Naive thymus-derived CD4-positive, alpha-beta T cell (primary cell): Measurements from ENCODE around the gene CABP1. TPM values are rescaled to one million over a fixed set of nuclear protein-coding genes. Genes with fewer than 3 reads are reported as not detected.
A peak's percentile ranks its signal among the peaks of the same experiment; 100 is the strongest.

Source experiments
- ATAC-seq: fragments of 150-1000 bp; cut with Tn5 transposase; 2 replicates; pipeline ENCODE4 v1.10.0; 2021; ENCODE audit warnings: mild to moderate bottlenecking, moderate library complexity
- CTCF ChIA-PET: fragments of 350-600 bp; sonication (Branson Sonifier 250); formaldehyde crosslinking; loops from one replicate; lab custom pipeline; 2021; ENCODE audit warnings: antibody characterized with exemption; lab: Charles Lee
- POLR2A ChIA-PET: fragments of 350-600 bp; sonication (Branson Sonifier 250); formaldehyde crosslinking; loops from one replicate; lab custom pipeline; 2021; ENCODE audit warnings: antibody characterized with exemption, inconsistent platforms; lab: Charles Lee
- DNase-seq, 9 donors: peaks; one replicate each; pipeline versions ENCODE4 v3.0.0 to v3.0.0-alpha.2; 2020 to 2022; ENCODE audit warnings: mixed read lengths in 1 of 9
- H3K27ac ChIP-seq: one replicate; pipeline ENCODE4 v1.7.0; 2013; ENCODE audit warnings: mild to moderate bottlenecking, low read depth, low read length, moderate library complexity
- H3K27me3 ChIP-seq, 2 donors: one replicate each; pipeline ENCODE4 v1.7.0; 2013; ENCODE audit warnings: low read length in 2 of 2, mild to moderate bottlenecking in 2 of 2, moderate library complexity in 2 of 2; ENCODE audit not compliant: control insufficient read depth in 2 of 2, insufficient read depth in 2 of 2
- H3K36me3 ChIP-seq, 3 experiments: 1 replicate in 2 of 3; 2 replicates in 1 of 3; pipeline ENCODE4 v1.7.0; 2013; ENCODE audit warnings: low read length in 3 of 3, mild to moderate bottlenecking in 3 of 3, moderate library complexity in 1 of 3; ENCODE audit not compliant: insufficient read depth in 3 of 3, control insufficient read depth in 2 of 3
- H3K4me1 ChIP-seq, 2 donors: one replicate each; pipeline ENCODE4 v1.7.0; 2013; ENCODE audit warnings: low read length in 2 of 2, mild to moderate bottlenecking in 2 of 2, moderate library complexity in 1 of 2; ENCODE audit not compliant: control insufficient read depth in 2 of 2, insufficient read depth in 2 of 2
- H3K4me3 ChIP-seq: 2 replicates; pipeline ENCODE4 v1.7.0; 2013; ENCODE audit warnings: mild to moderate bottlenecking, low read length
- H3K9me3 ChIP-seq, 3 experiments: 1 replicate in 2 of 3; 2 replicates in 1 of 3; pipeline ENCODE4 v1.7.0; 2013; ENCODE audit warnings: low read length in 3 of 3; ENCODE audit not compliant: control insufficient read depth in 2 of 3
- H3K27ac Mint-ChIP-seq, 9 donors: one replicate each; pipeline ENCODE4 v1.8.0; 2020 to 2022; ENCODE audit warnings: mixed read lengths in 9 of 9, mild to moderate bottlenecking in 8 of 9, moderate library complexity in 5 of 9, inconsistent platforms in 2 of 9
- H3K27me3 Mint-ChIP-seq, 5 donors: one replicate each; pipeline ENCODE4 v1.8.0; 2021 to 2022; ENCODE audit warnings: mixed read lengths in 5 of 5, mild to moderate bottlenecking in 1 of 5
- H3K36me3 Mint-ChIP-seq, 5 donors: one replicate each; pipeline ENCODE4 v1.8.0; 2020 to 2022; ENCODE audit warnings: mixed read lengths in 5 of 5, mild to moderate bottlenecking in 3 of 5, inconsistent platforms in 1 of 5
- H3K4me1 Mint-ChIP-seq, 7 donors: one replicate each; pipeline ENCODE4 v1.8.0; 2020 to 2022; ENCODE audit warnings: mixed read lengths in 7 of 7, mild to moderate bottlenecking in 3 of 7, inconsistent platforms in 1 of 7
- H3K4me3 Mint-ChIP-seq, 10 donors: one replicate each; pipeline ENCODE4 v1.8.0; 2020 to 2022; ENCODE audit warnings: mild to moderate bottlenecking in 10 of 10, mixed read lengths in 10 of 10, moderate library complexity in 6 of 10, inconsistent platforms in 2 of 10
- H3K9me3 Mint-ChIP-seq, 11 donors: one replicate each; pipeline ENCODE4 v1.8.0; 2020 to 2022; ENCODE audit warnings: mixed read lengths in 11 of 11, mild to moderate bottlenecking in 4 of 11, inconsistent platforms in 1 of 11, moderate library complexity in 1 of 11
- intact Hi-C, 2 donors: fragments of 100-400 bp; cut with micrococcal nuclease; formaldehyde crosslinking; loops; one replicate each; pipeline ENCODE4 v1.15.1; 2023
- polyA plus RNA-seq, 2 donors: library from polyadenylated mRNA; unstranded; fragments of 300-500 nt; fragmentation: Illumina TruSeq; gene quantifications; one replicate each; pipeline ENCODE4 v1.2.3, GENCODE V29; 2021
- total RNA-seq, 6 experiments: library from RNA in 5 of 6; stranded (reverse) in 5 of 6; gene quantifications; 1 replicate in 5 of 6; 2 replicates in 1 of 6; pipeline ENCODE4 v1.2.3 and lab custom pipeline; 2021 to 2026

CABP1 gene
- total and polyA plus RNA-seq, 7 experiments from 2014 or later: 0.24 TPM; not detected in 6

- peaks cover 0 to 46% (median 9%) of the 10 kb centered on the region in 3 experiments for H3K36me3 ChIP-seq
- no peaks in the 10 kb centered on the region for H3K9me3 ChIP-seq
- ChIA-PET POLR2A (no interaction called here), CTCF (no interaction called here)
- peaks cover 4 to 30% (median 10%) of the 10 kb centered on the region in 5 donors for H3K36me3 Mint-ChIP-seq
- H3K4me1 Mint-ChIP-seq: peaks cover 0 to 5% (median 0%) of the 10 kb centered on the region in 7 donors
- H3K9me3 Mint-ChIP-seq: no peaks in the 10 kb centered on the region
- H3K4me3 ChIP-seq: no peak overlapping the region
- H3K27me3 Mint-ChIP-seq: no peaks in the 10 kb centered on the region
- no peak for DNase-seq
- no peak overlapping the region for H3K27ac Mint-ChIP-seq
- H3K4me1 ChIP-seq: no peaks in the 10 kb centered on the region
- intact Hi-C loops: no loop called here
- H3K27ac ChIP-seq: no peak overlapping the region
- H3K27me3 ChIP-seq: no peaks in the 10 kb centered on the region
- no peak overlapping the region for H3K4me3 Mint-ChIP-seq
- ATAC-seq: no peak
Observed at GRCh38 chr12:120703311-120703942, 63.0 kb downstream of the CABP1 start.

- no peak for DNase-seq
- intact Hi-C loops: no loop called here
- Histone ChIP-seq H3K4me3 (no peak overlapping the region), H3K27ac (no peak overlapping the region), H3K27me3 (no peaks in the 10 kb centered on the region), H3K36me3 (peaks cover 0 to 24% (median 0%) of the 10 kb centered on the region in 3 experiments), H3K4me1 (peaks cover 0 to 5% of the 10 kb centered on the region in 2 donors), H3K9me3 (no peaks in the 10 kb centered on the region)
- H3K36me3 Mint-ChIP-seq: peaks cover 4 to 16% (median 4%) of the 10 kb centered on the region in 5 donors
- no peaks in the 10 kb centered on the region for H3K9me3 Mint-ChIP-seq
- CTCF ChIA-PET: interaction anchor here (1.4 kb wide), 1 partner anchor 123 kb away, joined by 3 read pairs; no protein-coding TSS in a partner anchor
- no peak for ATAC-seq
- H3K4me1 Mint-ChIP-seq: peaks cover 6 to 13% (median 9%) of the 10 kb centered on the region in 7 donors
- no peak overlapping the region for H3K27ac Mint-ChIP-seq
- POLR2A ChIA-PET: no interaction called here
- no peaks in the 10 kb centered on the region for H3K27me3 Mint-ChIP-seq
- no peak overlapping the region for H3K4me3 Mint-ChIP-seq
Observed at GRCh38 chr12:120705618-120706017, 65.2 kb downstream of the CABP1 start.

GRCh38 chr12:120706029-120706428 is 65.6 kb downstream of the CABP1 start:
- ChIA-PET POLR2A (no interaction called here), CTCF (interaction anchor here (1.4 kb wide), 1 partner anchor 123 kb away, joined by 3 read pairs; no protein-coding TSS in a partner anchor)
- Mint-ChIP-seq H3K4me3 (no peak overlapping the region), H3K9me3 (no peaks in the 10 kb centered on the region), H3K27ac (no peak overlapping the region), H3K4me1 (peaks cover 6 to 11% (median 10%) of the 10 kb centered on the region in 7 donors), H3K27me3 (no peaks in the 10 kb centered on the region), H3K36me3 (peaks cover 0 to 12% (median 4%) of the 10 kb centered on the region in 5 donors)
- intact Hi-C loops: no loop called here
- H3K27me3 ChIP-seq: no peaks in the 10 kb centered on the region
- no peaks in the 10 kb centered on the region for H3K9me3 ChIP-seq
- ATAC-seq (no peak), DNase-seq (no peak)
- H3K4me3 ChIP-seq: no peak overlapping the region
- H3K4me1 ChIP-seq: peaks cover 2 to 5% of the 10 kb centered on the region in 2 donors
- H3K27ac ChIP-seq: no peak overlapping the region
- H3K36me3 ChIP-seq: peaks cover 0 to 20% (median 0%) of the 10 kb centered on the region in 3 experiments

- no peak for ATAC-seq
- no peak overlapping the region for H3K27ac Mint-ChIP-seq
Observed at GRCh38 chr12:120708651-120709050, 68.2 kb downstream of the CABP1 start.

DNA sequence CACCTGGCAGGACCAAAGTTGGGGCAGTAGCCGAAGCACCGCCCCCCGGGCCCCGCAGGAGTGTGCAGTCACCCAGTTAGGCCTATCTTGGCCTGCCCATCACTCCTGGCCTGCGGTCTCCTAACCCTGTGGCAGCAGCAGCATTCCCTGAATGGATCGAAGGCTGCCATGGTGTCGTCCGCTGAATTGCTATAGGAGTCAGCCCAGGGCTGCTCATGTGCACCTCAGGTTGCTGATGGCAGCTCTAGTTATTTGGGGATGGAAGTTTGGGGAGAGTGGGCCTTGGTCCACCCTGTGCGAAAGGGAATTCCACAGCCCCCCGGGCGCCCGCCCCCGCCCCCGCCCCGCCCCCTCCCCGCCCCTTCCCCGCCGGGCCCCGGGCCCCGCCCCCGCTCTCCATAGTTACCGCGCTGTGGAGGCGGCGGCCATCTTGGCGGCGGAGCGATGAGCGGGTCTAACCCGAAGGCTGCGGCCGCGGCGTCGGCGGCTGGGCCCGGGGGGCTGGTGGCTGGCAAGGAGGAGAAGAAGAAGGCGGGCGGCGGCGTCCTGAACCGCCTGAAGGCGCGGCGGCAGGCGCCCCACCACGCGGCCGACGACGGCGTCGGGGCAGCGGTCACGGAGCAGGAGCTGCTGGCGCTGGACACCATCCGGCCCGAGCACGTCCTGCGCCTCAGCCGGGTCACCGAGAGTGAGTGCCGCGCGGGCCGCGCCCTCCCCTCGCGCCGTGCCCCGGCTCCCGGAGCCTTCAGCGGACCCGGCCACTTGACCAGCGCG is 69.8 kb downstream of the CABP1 start, which contains the start of gene UNC119B:
UNC119B (plus strand) TSS at position 428 of the 774 bp plus-strand sequence; CDS start at position 445, 17 bp downstream.
- H3K36me3 Mint-ChIP-seq: peaks cover 0 to 16% (median 5%) of the 10 kb centered on the region in 5 donors
- H3K27ac Mint-ChIP-seq: peak within 1 kb of the TSS; percentile 87 to 96 (median 92)
- peaks cover 20 to 40% (median 37%) of the 10 kb centered on the region in 7 donors for H3K4me1 Mint-ChIP-seq
- H3K9me3 ChIP-seq: no peaks in the 10 kb centered on the region
- no peaks in the 10 kb centered on the region for H3K9me3 Mint-ChIP-seq
- CTCF ChIA-PET: interaction anchor here (0.7 to 2.9 kb wide), 6 partner anchors 11 to 274 kb away, joined by 3 to 17 read pairs (median 6); no protein-coding TSS in a partner anchor
- peak within 1 kb of the TSS; percentile 83 for H3K27ac ChIP-seq
- DNase-seq: peak; percentile 53 to 82 (median 69)
- peak; percentile 92 for ATAC-seq
- H3K4me3 ChIP-seq: peak within 1 kb of the TSS; percentile 69
- no peaks in the 10 kb centered on the region for H3K27me3 ChIP-seq
- peaks cover 0 to 10% (median 0%) of the 10 kb centered on the region in 3 experiments for H3K36me3 ChIP-seq
- peak within 1 kb of the TSS; percentile 87 to 98 (median 95) for H3K4me3 Mint-ChIP-seq
- POLR2A ChIA-PET: interaction anchor here (0.6 to 1.3 kb wide), 3 partner anchors 129 to 690 kb away, joined by 3 read pairs; partner anchors contain the start of genes POP5 and RNF34
- intact Hi-C loops: loop anchor here (1.0 to 10.0 kb wide), 5 partner anchors 15 to 385 kb away; partner anchors contain the start of genes ACADS (in 1 of the 2) and HNF1A (in 1 of the 2)
- peaks cover 5 to 7% of the 10 kb centered on the region in 2 donors for H3K4me1 ChIP-seq
- H3K27me3 Mint-ChIP-seq: no peaks in the 10 kb centered on the region

More at GRCh38 chr12:120708651-120709050, 68.2 kb downstream of the CABP1 start:
- no peak for DNase-seq
- CTCF ChIA-PET: interaction anchor here (0.6 to 2.9 kb wide), 3 partner anchors 9 to 407 kb away, joined by 3 to 8 read pairs (median 5); no protein-coding TSS in a partner anchor
- Histone ChIP-seq H3K27me3 (no peaks in the 10 kb centered on the region), H3K36me3 (no peaks in the 10 kb centered on the region), H3K9me3 (no peaks in the 10 kb centered on the region), H3K4me3 (no peak overlapping the region), H3K27ac (no peak overlapping the region), H3K4me1 (peaks cover 5 to 7% of the 10 kb centered on the region in 2 donors)
- H3K4me3 Mint-ChIP-seq: peak overlapping the region in 5 of 10 donors; percentile 10 to 98 (median 57)
- POLR2A ChIA-PET: interaction anchor here (0.5 kb wide), 1 partner anchor 420 kb away, joined by 4 read pairs; no protein-coding TSS in a partner anchor
- intact Hi-C loops: loop anchor here in 1 of 2 donors (2.0 kb wide), 1 partner anchor 18 kb away; no protein-coding TSS in a partner anchor
- H3K36me3 Mint-ChIP-seq: peaks cover 0 to 10% (median under 1%) of the 10 kb centered on the region in 5 donors
- no peaks in the 10 kb centered on the region for H3K9me3 Mint-ChIP-seq
- no peaks in the 10 kb centered on the region for H3K27me3 Mint-ChIP-seq
- peaks cover 16 to 35% (median 31%) of the 10 kb centered on the region in 7 donors for H3K4me1 Mint-ChIP-seq
